HG02759 (cell line): ENCODE data around the gene MGAT2.
"Not testable (repeated sequence)": the region's sequence is repeated elsewhere in the genome, so short reads cannot be mapped to it uniquely, and the experiment has no call there.

ENCODE experiments used
- ATAC-seq: cut with Tn5 transposase; IDR thresholded peaks from one replicate; pipeline ENCODE4 v1.9.1; 2021; ENCODE audit warnings: mild to moderate bottlenecking, moderate library complexity; ENCODE audit not compliant: unreplicated experiment

Gene MGAT2

GRCh38 chr14:49653508-49653907 lies 32.9 kb downstream of the MGAT2 start:
- ATAC-seq = no peak

- ATAC-seq = no peak
These were observed 33.9 kb downstream of the MGAT2 start for GRCh38 chr14:49654511-49654910.

- ATAC-seq = not testable (repeated sequence)
These were observed 36.9 kb downstream of the MGAT2 start for GRCh38 chr14:49657500-49657899.

- ATAC-seq = no peak
These were observed 39.2 kb downstream of the MGAT2 start for GRCh38 chr14:49659526-49660455.

- ATAC-seq = no peak
These were observed 49.9 kb downstream of the MGAT2 start for GRCh38 chr14:49670475-49670874.
